ENCODE results near the gene FAM174C. TPM values are rescaled to one million over a fixed set of nuclear protein-coding genes. Genes with fewer than 3 reads are reported as not detected.

The FAM174C gene
- total and polyA plus RNA-seq, 8 donors, result 6.2 to 240 (median 78.1) TPM

GRCh38 chr19:1325568-1326294 is 50.4 kb downstream of the FAM174C start:
- peaks cover 10 to 14% (median 12%) of the 10 kb centered on the region in 4 donors for H3K4me1 ChIP-seq
- TF ChIP-seq POLR2A (IDR thresholded peaks at IDR 0.05), result no peak
- no peak for TF ChIP-seq POLR2AphosphoS5 (IDR thresholded peaks at IDR 0.05)
- no peaks in the 10 kb centered on the region for H3K36me3 ChIP-seq
- peaks cover 0 to 63% (median 43%) of the 10 kb centered on the region in 3 donors for H3K27me3 ChIP-seq
- H3K4me3 ChIP-seq, result peak overlapping the region; percentile 22 to 40 (median 35)
- WGBS, 5 donors, result 29 to 80% (median 77%) methylated on average over 7 to 38 of the region's 38 CpGs
- intact Hi-C loops (cut with DNase I; ENCODE audit: low total_unique reads), result no loop called here
- no peaks in the 10 kb centered on the region for H3K9me3 ChIP-seq
- no peak overlapping the region for H3K27ac ChIP-seq
- no peak for DNase-seq

- H3K27ac ChIP-seq, result no peak overlapping the region
- peaks cover 10 to 14% (median 12%) of the 10 kb centered on the region in 4 donors for H3K4me1 ChIP-seq
- intact Hi-C loops (cut with DNase I; ENCODE audit: low total_unique reads), result no loop called here
- no peak for TF ChIP-seq POLR2A (IDR thresholded peaks at IDR 0.05)
- TF ChIP-seq EP300 (IDR thresholded peaks at IDR 0.05), result no peak
- no peak for TF ChIP-seq CTCF (IDR thresholded peaks at IDR 0.05)
- no peak for TF ChIP-seq POLR2AphosphoS5 (IDR thresholded peaks at IDR 0.05)
- H3K36me3 ChIP-seq, result no peaks in the 10 kb centered on the region
- H3K4me3 ChIP-seq, result no peak overlapping the region
- DNase-seq, result no peak
- WGBS, 5 donors, result 56 to 87% (median 78%) methylated on average over 12 to 14 of the region's 14 CpGs
- H3K27me3 ChIP-seq, result peaks cover 0 to 65% (median 45%) of the 10 kb centered on the region in 3 donors
- no peaks in the 10 kb centered on the region for H3K9me3 ChIP-seq
These were observed 51.8 kb downstream of the FAM174C start for GRCh38 chr19:1327125-1327524.

Other genes with a start within 250 kb of the FAM174C start
- gene CNN2, start 248.9 kb upstream of the FAM174C start, total RNA-seq, result 10 to 100 TPM in 4 of 5 donors, 1 to 10 TPM in 1; 7.0 to 98.5 (median 56.4) TPM
- gene CNN2, start 248.9 kb upstream of the FAM174C start, polyA plus RNA-seq, result 10 to 100 TPM; 85.1 to 93.9 (median 91.8) TPM
- gene ABCA7, start 235.4 kb upstream of the FAM174C start, total RNA-seq, result 100 to 1,000 TPM in 1 of 5 donors, 10 to 100 TPM in 3, 1 to 10 TPM in 1; 5.1 to 144 (median 38.8) TPM
- gene ABCA7, start 235.4 kb upstream of the FAM174C start, polyA plus RNA-seq, result 10 to 100 TPM; 14.2 to 31.6 (median 22.0) TPM
- 100 to 1,000 TPM in 1 of 5 donors, 10 to 100 TPM in 4; 14.3 to 211 (median 22.3) TPM for gene ARHGAP45, start 208.4 kb upstream of the FAM174C start, total RNA-seq
- 10 to 100 TPM; 12.2 to 15.4 (median 14.0) TPM for gene ARHGAP45, start 208.4 kb upstream of the FAM174C start, polyA plus RNA-seq
- gene POLR2E, start 180.2 kb upstream of the FAM174C start, total RNA-seq, result 100 to 1,000 TPM in 1 of 5 donors, 10 to 100 TPM in 4; 24.5 to 361 (median 40.6) TPM
- 100 to 1,000 TPM; 109 to 128 (median 123) TPM for gene POLR2E, start 180.2 kb upstream of the FAM174C start, polyA plus RNA-seq
- 100 to 1,000 TPM in 4 of 5 donors, 10 to 100 TPM in 1; 90.0 to 710 (median 158) TPM for gene GPX4, start 171.5 kb upstream of the FAM174C start, total RNA-seq
- gene GPX4, start 171.5 kb upstream of the FAM174C start, polyA plus RNA-seq, result 100 to 1,000 TPM; 433 to 532 (median 509) TPM
- 10 to 100 TPM; 19.3 to 74.7 (median 63.5) TPM for gene SBNO2, start 101.3 kb upstream of the FAM174C start, total RNA-seq
- 10 to 100 TPM; 16.3 to 36.1 (median 23.6) TPM for gene SBNO2, start 101.3 kb upstream of the FAM174C start, polyA plus RNA-seq
- 100 to 1,000 TPM in 1 of 5 donors, 10 to 100 TPM in 4; 55.1 to 368 (median 82.3) TPM for gene STK11, start 69.8 kb upstream of the FAM174C start, total RNA-seq
- 10 to 100 TPM; 43.1 to 65.3 (median 48.8) TPM for gene STK11, start 69.8 kb upstream of the FAM174C start, polyA plus RNA-seq
- gene CBARP, start 37.5 kb upstream of the FAM174C start, total RNA-seq, result 1 to 10 TPM in 2 of 5 donors, not detected in 3; 1.3 to 8.9 TPM
- gene CBARP, start 37.5 kb upstream of the FAM174C start, polyA plus RNA-seq, result under 1 TPM in 2 of 3 donors, not detected in 1; 0.19 to 0.28 TPM
- 100 to 1,000 TPM in 2 of 5 donors, 10 to 100 TPM in 3; 26.4 to 905 (median 37.9) TPM for gene ATP5F1D, start 33.8 kb upstream of the FAM174C start, total RNA-seq
- gene ATP5F1D, start 33.8 kb upstream of the FAM174C start, polyA plus RNA-seq, result 100 to 1,000 TPM; 355 to 508 (median 358) TPM
- 100 to 1,000 TPM in 1 of 5 donors, 10 to 100 TPM in 4; 31.6 to 118 (median 54.6) TPM for gene MIDN, start 26.9 kb upstream of the FAM174C start, total RNA-seq
- gene MIDN, start 26.9 kb upstream of the FAM174C start, polyA plus RNA-seq, result 10 to 100 TPM; 17.0 to 29.2 (median 21.0) TPM
- gene CIRBP, start 6.2 kb upstream of the FAM174C start, total RNA-seq, result 100 to 1,000 TPM; 250 to 520 (median 327) TPM
- gene CIRBP, start 6.2 kb upstream of the FAM174C start, polyA plus RNA-seq, result 100 to 1,000 TPM; 307 to 686 (median 385) TPM
- gene EFNA2, start 10.3 kb downstream of the FAM174C start, total RNA-seq, result 10 to 100 TPM in 1 of 5 donors, under 1 TPM in 1, not detected in 3; 0.55 to 21.1 TPM
- gene EFNA2, start 10.3 kb downstream of the FAM174C start, polyA plus RNA-seq, result under 1 TPM in 1 of 3 donors, not detected in 2; 0.15 TPM
- 100 to 1,000 TPM in 3 of 5 donors, 10 to 100 TPM in 2; 31.6 to 217 (median 102) TPM for gene NDUFS7, start 108.4 kb downstream of the FAM174C start, total RNA-seq
- gene NDUFS7, start 108.4 kb downstream of the FAM174C start, polyA plus RNA-seq, result 100 to 1,000 TPM; 107 to 169 (median 138) TPM
- gene GAMT, start 126.0 kb downstream of the FAM174C start, total RNA-seq, result 10 to 100 TPM in 1 of 5 donors, 1 to 10 TPM in 2, not detected in 2; 2.6 to 15.6 (median 4.5) TPM
- 100 to 1,000 TPM in 1 of 3 donors, 10 to 100 TPM in 2; 26.8 to 102 (median 55.3) TPM for gene GAMT, start 126.0 kb downstream of the FAM174C start, polyA plus RNA-seq
- 100 to 1,000 TPM in 1 of 5 donors, 10 to 100 TPM in 4; 21.4 to 124 (median 42.5) TPM for gene DAZAP1, start 132.1 kb downstream of the FAM174C start, total RNA-seq
- 10 to 100 TPM; 55.9 to 68.1 (median 63.4) TPM for gene DAZAP1, start 132.1 kb downstream of the FAM174C start, polyA plus RNA-seq
- gene RPS15, start 162.9 kb downstream of the FAM174C start, total RNA-seq, result 1,000 to 10,000 TPM in 4 of 5 donors, 100 to 1,000 TPM in 1; 428 to 2,471 (median 1,694) TPM
- 1,000 to 10,000 TPM; 2,846 to 4,539 (median 3,866) TPM for gene RPS15, start 162.9 kb downstream of the FAM174C start, polyA plus RNA-seq
- gene APC2, start 174.6 kb downstream of the FAM174C start, total RNA-seq, result 1 to 10 TPM in 2 of 5 donors, under 1 TPM in 2, not detected in 1; 0.58 to 3.5 (median 2.0) TPM
- under 1 TPM; 0.10 to 0.31 (median 0.15) TPM for gene APC2, start 174.6 kb downstream of the FAM174C start, polyA plus RNA-seq
- gene C19orf25, start 203.7 kb downstream of the FAM174C start, total RNA-seq, result 10 to 100 TPM in 4 of 5 donors, 1 to 10 TPM in 1; 5.4 to 84.3 (median 21.3) TPM
- 10 to 100 TPM; 25.4 to 34.9 (median 32.7) TPM for gene C19orf25, start 203.7 kb downstream of the FAM174C start, polyA plus RNA-seq
- gene PCSK4, start 214.8 kb downstream of the FAM174C start, total RNA-seq, result 10 to 100 TPM in 2 of 5 donors, 1 to 10 TPM in 1, not detected in 2; 1.7 to 26.8 (median 19.7) TPM
- gene PCSK4, start 214.8 kb downstream of the FAM174C start, polyA plus RNA-seq, result 1 to 10 TPM; 2.7 to 5.0 (median 3.2) TPM
- 10 to 100 TPM in 1 of 5 donors, 1 to 10 TPM in 1, not detected in 3; 3.7 to 24.3 TPM for gene REEP6, start 215.7 kb downstream of the FAM174C start, total RNA-seq
- 10 to 100 TPM in 1 of 3 donors, 1 to 10 TPM in 2; 3.5 to 10.1 (median 6.1) TPM for gene REEP6, start 215.7 kb downstream of the FAM174C start, polyA plus RNA-seq
- 10 to 100 TPM in 1 of 5 donors, 1 to 10 TPM in 2, not detected in 2; 1.7 to 29.5 (median 1.8) TPM for gene ADAMTSL5, start 237.5 kb downstream of the FAM174C start, total RNA-seq
- 1 to 10 TPM; 1.1 to 5.6 (median 1.4) TPM for gene ADAMTSL5, start 237.5 kb downstream of the FAM174C start, polyA plus RNA-seq
- not detected for gene PLK5, start 248.5 kb downstream of the FAM174C start, total RNA-seq
- gene PLK5, start 248.5 kb downstream of the FAM174C start, polyA plus RNA-seq, result under 1 TPM in 2 of 3 donors, not detected in 1; 0.12 to 0.80 TPM